Natural killer cell (primary cell): ENCODE data around the gene TRPC4. TPM values are rescaled to one million over a fixed set of nuclear protein-coding genes. Genes with fewer than 3 reads are reported as not detected.

Experiments used
- ATAC-seq, 3 donors: fragments of 150-1000 bp in 2 of 3; fragments of 200-7000 bp in 1 of 3; cut with Tn5 transposase; 1 replicate in 1 of 3; 2 replicates in 2 of 3; pipeline ENCODE4 v1.10.0; 2021; ENCODE audit warnings: mild to moderate bottlenecking in 2 of 3, moderate library complexity in 2 of 3
- DNase-seq, 2 donors: peaks; one replicate each; pipeline versions ENCODE4 v3.0.0 to v3.0.0-alpha.2; 2013 to 2021; ENCODE audit warnings: mixed read lengths in 1 of 2
- H3K27ac ChIP-seq: one replicate; pipeline ENCODE4 v1.5.1; 2013; ENCODE audit warnings: mild to moderate bottlenecking, low read length
- H3K27me3 ChIP-seq: one replicate; pipeline ENCODE4 v1.6.1; 2013; ENCODE audit warnings: low read length; ENCODE audit not compliant: control insufficient read depth, insufficient read depth
- H3K36me3 ChIP-seq: one replicate; pipeline ENCODE4 v1.6.1; 2013; ENCODE audit warnings: low read length; ENCODE audit not compliant: control insufficient read depth, insufficient read depth
- H3K4me1 ChIP-seq: one replicate; pipeline ENCODE4 v1.6.1; 2013; ENCODE audit warnings: low read length; ENCODE audit not compliant: control insufficient read depth, insufficient read depth
- H3K4me3 ChIP-seq: one replicate; pipeline ENCODE4 v1.5.1; 2013; ENCODE audit warnings: low read length
- H3K9me3 ChIP-seq: one replicate; pipeline ENCODE4 v1.6.1; 2013; ENCODE audit warnings: low read length; ENCODE audit not compliant: control insufficient read depth, insufficient read depth
- H3K27ac Mint-ChIP-seq, 2 donors: one replicate each; pipeline ENCODE4 v1.8.0; 2022; ENCODE audit warnings: mild to moderate bottlenecking in 2 of 2, mixed read lengths in 2 of 2, moderate library complexity in 1 of 2
- H3K27me3 Mint-ChIP-seq, 2 donors: one replicate each; pipeline ENCODE4 v1.8.0; 2022; ENCODE audit warnings: low read depth in 2 of 2, mixed read lengths in 2 of 2
- H3K36me3 Mint-ChIP-seq: one replicate; pipeline ENCODE4 v1.8.0; 2022; ENCODE audit warnings: mixed read lengths
- H3K4me1 Mint-ChIP-seq, 2 donors: one replicate each; pipeline ENCODE4 v1.8.0; 2022; ENCODE audit warnings: mixed read lengths in 2 of 2
- H3K4me3 Mint-ChIP-seq: one replicate; pipeline ENCODE4 v1.8.0; 2022; ENCODE audit warnings: mild to moderate bottlenecking, moderate library complexity, mixed read lengths
- H3K9me3 Mint-ChIP-seq, 2 donors: one replicate each; pipeline ENCODE4 v1.8.0; 2022; ENCODE audit warnings: mixed read lengths in 2 of 2
- WGBS: methylation state at CpG from one replicate; pipeline ENCODE4 v1.1.7; 2013; ENCODE audit warnings: missing lambda C conversion rate; ENCODE audit not compliant: insufficient coverage; 5-methylcytosine and 5-hydroxymethylcytosine counted together
- intact Hi-C: fragments of 100-400 bp; cut with micrococcal nuclease; formaldehyde crosslinking; loops from one replicate; pipeline ENCODE4 v1.14.2; 2022
- total RNA-seq, 4 donors: library from RNA; stranded (reverse); fragments of 120-200 nt in 1 of 4; gene quantifications; one replicate each; pipeline versions ENCODE4 v1.2.3 to v1.2.4, GENCODE V29; 2013 to 2022
- TF ChIP-seq, protein P1 (sequence below): fragments of 200-600 bp; IDR thresholded peaks from one replicate; pipeline ENCODE4 v1.8.0; 2022; ENCODE audit warnings: antibody characterized with exemption

Gene TRPC4
- total RNA-seq, 3 donors from 2014 or later (not counting 1 experiment from before 2014, with no cell fraction given), result not detected

DNA sequence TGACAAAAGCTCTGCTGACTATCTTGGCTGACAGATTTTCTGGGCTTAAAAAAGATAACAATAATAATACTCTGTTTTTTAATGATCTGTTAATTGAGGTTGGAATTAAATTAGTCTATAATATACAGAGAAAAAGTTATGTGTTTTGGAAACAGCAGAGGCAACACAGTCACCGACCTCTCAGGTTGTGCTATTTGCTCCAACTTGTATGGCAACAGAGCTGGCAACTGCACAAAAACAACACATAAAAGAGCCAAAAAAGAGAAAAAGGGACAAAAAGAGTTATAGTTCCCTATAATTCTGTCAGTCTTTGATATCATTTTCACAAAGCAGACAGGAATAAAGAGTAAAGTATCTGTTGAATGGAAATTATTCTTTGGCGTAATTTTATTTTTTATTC lies 168.7 kb downstream of the TRPC4 start:
- Mint-ChIP-seq H3K9me3 (peaks cover 21 to 24% of the 10 kb centered on the region in 2 donors), H3K27me3 (no peaks in the 10 kb centered on the region), H3K4me3 (no peak overlapping the region), H3K27ac (no peak overlapping the region), H3K4me1 (no peaks in the 10 kb centered on the region), H3K36me3 (peaks cover 7% of the 10 kb centered on the region)
- WGBS, result 86% methylated on average over 1 of the region's 2 CpGs
- H3K4me3 ChIP-seq, result no peak overlapping the region
- DNase-seq (no peak), ATAC-seq (no peak)
- H3K27ac ChIP-seq, result no peak overlapping the region
- no peaks in the 10 kb centered on the region for H3K4me1 ChIP-seq
- TF ChIP-seq, protein P1, sequence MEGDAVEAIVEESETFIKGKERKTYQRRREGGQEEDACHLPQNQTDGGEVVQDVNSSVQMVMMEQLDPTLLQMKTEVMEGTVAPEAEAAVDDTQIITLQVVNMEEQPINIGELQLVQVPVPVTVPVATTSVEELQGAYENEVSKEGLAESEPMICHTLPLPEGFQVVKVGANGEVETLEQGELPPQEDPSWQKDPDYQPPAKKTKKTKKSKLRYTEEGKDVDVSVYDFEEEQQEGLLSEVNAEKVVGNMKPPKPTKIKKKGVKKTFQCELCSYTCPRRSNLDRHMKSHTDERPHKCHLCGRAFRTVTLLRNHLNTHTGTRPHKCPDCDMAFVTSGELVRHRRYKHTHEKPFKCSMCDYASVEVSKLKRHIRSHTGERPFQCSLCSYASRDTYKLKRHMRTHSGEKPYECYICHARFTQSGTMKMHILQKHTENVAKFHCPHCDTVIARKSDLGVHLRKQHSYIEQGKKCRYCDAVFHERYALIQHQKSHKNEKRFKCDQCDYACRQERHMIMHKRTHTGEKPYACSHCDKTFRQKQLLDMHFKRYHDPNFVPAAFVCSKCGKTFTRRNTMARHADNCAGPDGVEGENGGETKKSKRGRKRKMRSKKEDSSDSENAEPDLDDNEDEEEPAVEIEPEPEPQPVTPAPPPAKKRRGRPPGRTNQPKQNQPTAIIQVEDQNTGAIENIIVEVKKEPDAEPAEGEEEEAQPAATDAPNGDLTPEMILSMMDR, result no peak
- no peaks in the 10 kb centered on the region for H3K27me3 ChIP-seq
- no peaks in the 10 kb centered on the region for H3K36me3 ChIP-seq
- H3K9me3 ChIP-seq, result peaks cover 5% of the 10 kb centered on the region
- intact Hi-C loops, result no loop called here

DNA sequence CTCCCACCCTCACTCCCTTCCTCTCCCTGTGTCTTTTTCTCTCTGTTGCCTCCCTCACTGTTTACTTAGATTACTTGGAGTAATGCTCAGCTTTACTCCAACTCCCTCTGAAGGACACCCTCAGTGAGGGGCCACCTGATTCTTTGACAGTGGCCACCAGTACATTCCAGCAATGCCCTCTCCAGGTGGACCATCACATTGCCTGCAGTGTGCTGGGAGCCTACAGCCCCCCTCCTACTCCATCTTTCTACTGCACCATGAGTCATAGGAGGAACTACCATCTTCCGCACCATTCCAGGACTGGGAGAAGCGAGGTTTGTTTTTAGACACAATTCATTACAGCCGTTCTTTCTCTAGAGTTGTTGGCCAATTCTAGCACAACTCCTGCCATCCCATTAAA lies 174.4 kb downstream of the TRPC4 start:
- no peak for DNase-seq
- no peaks in the 10 kb centered on the region for H3K36me3 Mint-ChIP-seq

DNA sequence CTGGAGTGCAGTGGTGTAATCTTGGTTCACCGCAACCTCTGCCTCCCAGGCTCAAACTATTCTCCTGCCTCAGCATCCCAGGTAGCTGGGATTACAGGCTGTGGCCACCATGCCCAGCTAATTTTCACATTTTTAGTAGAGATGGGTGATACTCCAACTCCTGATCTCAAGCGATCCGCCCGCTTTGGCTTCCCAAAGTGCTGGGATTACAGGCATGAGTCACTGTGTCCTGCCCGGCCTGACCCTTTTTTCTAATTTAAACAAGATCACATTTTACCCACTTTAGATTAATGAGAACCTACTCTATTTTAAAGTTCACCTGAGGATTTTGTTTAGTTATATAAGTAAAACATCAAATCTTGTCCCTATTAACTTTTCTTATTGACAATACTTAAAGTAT lies 179.2 kb downstream of the TRPC4 start:
- H3K9me3 Mint-ChIP-seq, result peaks cover 7 to 18% of the 10 kb centered on the region in 2 donors
- 100% methylated on average over 5 of the region's 5 CpGs for WGBS
- no peak for ATAC-seq
- no peaks in the 10 kb centered on the region for H3K27me3 Mint-ChIP-seq
- Histone ChIP-seq H3K9me3 (peaks cover 3% of the 10 kb centered on the region), H3K27ac (no peak overlapping the region), H3K4me3 (no peak overlapping the region), H3K27me3 (no peaks in the 10 kb centered on the region), H3K4me1 (no peaks in the 10 kb centered on the region), H3K36me3 (no peaks in the 10 kb centered on the region)
- no peaks in the 10 kb centered on the region for H3K4me1 Mint-ChIP-seq
- DNase-seq, result no peak
- TF ChIP-seq, protein P1, result no peak
- H3K4me3 Mint-ChIP-seq, result no peak overlapping the region
- no peak overlapping the region for H3K27ac Mint-ChIP-seq
- peaks cover 6% of the 10 kb centered on the region for H3K36me3 Mint-ChIP-seq
- intact Hi-C loops, result no loop called here

More for the DNA sequence above, 174.4 kb downstream of the TRPC4 start:
- Mint-ChIP-seq H3K9me3 (peaks cover 9 to 26% of the 10 kb centered on the region in 2 donors), H3K27me3 (no peaks in the 10 kb centered on the region), H3K4me3 (no peak overlapping the region), H3K4me1 (no peaks in the 10 kb centered on the region), H3K27ac (no peak overlapping the region)
- Histone ChIP-seq H3K4me3 (no peak overlapping the region), H3K9me3 (peaks cover 6% of the 10 kb centered on the region), H3K27ac (no peak overlapping the region), H3K27me3 (no peaks in the 10 kb centered on the region), H3K4me1 (no peaks in the 10 kb centered on the region), H3K36me3 (no peaks in the 10 kb centered on the region)
- ATAC-seq, result no peak
- TF ChIP-seq, protein P1, result no peak
- 93% methylated on average over 3 of the region's 3 CpGs for WGBS
- intact Hi-C loops, result no loop called here

DNA sequence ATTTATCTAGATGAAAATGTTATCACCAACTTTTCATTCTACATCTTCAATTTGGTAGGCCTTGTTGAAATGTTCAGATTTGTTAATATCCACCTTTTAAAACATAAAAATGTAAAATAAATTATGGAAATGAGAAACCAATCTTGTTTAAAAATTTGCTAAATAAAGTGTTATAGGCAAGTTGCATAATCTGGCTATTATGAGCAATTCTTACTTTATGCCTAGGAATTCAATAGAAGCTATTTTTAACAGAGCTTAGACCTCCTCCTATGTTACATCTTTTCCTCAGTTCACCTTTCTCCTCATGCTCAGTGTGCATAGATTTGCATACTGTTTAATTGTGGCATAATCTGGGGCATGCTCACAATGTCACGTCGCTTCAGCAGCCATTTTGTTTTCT lies 183.1 kb downstream of the TRPC4 start:
- DNase-seq (no peak), ATAC-seq (no peak)
- Mint-ChIP-seq H3K27ac (no peak overlapping the region), H3K4me3 (no peak overlapping the region), H3K9me3 (peaks cover 10% of the 10 kb centered on the region in 2 donors), H3K36me3 (peaks cover 6% of the 10 kb centered on the region), H3K27me3 (no peaks in the 10 kb centered on the region), H3K4me1 (no peaks in the 10 kb centered on the region)
- WGBS, result 100% methylated on average over 2 of the region's 2 CpGs
- intact Hi-C loops, result no loop called here
- Histone ChIP-seq H3K4me1 (no peaks in the 10 kb centered on the region), H3K27ac (no peak overlapping the region), H3K4me3 (no peak overlapping the region), H3K9me3 (no peaks in the 10 kb centered on the region), H3K36me3 (no peaks in the 10 kb centered on the region), H3K27me3 (no peaks in the 10 kb centered on the region)
- TF ChIP-seq, protein P1, result no peak
